ENCODE measurements around the gene PHF10.
"Not testable (repeated sequence)": the region's sequence is repeated elsewhere in the genome, so short reads cannot be mapped to it uniquely, and the experiment has no call there.

Gene PHF10

GRCh38 chr6:169722362-169723199, 1.7 kb downstream of the PHF10 start:
- DNase-seq = no peak

GRCh38 chr6:169720207-169720855, 4.0 kb downstream of the PHF10 start:
- no peak for DNase-seq

GRCh38 chr6:169719117-169719516, 5.2 kb downstream of the PHF10 start:
- no peak for DNase-seq

DNA sequence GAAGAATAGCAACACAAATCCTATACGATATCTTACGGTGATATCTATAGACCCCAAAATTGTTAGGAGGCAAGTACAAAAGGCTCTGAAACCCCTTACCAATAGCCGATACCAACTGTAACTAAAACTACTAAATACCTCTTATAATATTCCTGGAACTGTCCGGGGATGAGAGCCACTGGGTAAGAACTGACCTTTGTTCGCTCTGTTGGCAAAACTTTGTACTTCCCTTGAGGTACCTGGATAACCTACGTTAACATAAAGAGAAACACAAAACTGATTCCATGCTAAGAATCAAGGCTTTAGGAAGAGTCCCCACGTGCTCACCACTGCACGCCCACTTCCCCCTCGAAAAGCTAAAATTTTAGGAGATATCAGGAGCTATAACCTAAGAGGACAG, 9.7 kb downstream of the PHF10 start:
- no peak for DNase-seq

DNA sequence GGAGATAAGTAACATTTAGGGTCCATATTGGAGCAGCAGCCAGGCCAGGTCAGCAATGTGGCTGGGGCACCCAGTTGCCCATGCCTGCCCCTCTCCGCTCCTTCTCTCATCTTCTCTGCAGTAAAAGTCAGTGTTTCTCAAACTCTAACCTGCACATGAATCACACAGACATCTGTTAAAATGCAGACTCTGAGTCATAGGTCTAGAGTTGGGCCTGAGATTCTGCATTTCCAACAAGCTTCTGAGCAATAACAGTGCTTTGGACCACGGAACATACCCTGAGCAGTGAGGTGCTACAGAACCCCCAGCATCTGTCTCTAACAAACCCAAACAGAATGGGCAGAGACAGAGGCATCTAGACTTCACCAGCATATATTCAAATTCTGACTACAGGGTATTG, 10.1 kb downstream of the PHF10 start:
- DNase-seq = no peak

- DNase-seq = no peak
Measured at GRCh38 chr6:169710009-169710408, 14.3 kb downstream of the PHF10 start.

DNA sequence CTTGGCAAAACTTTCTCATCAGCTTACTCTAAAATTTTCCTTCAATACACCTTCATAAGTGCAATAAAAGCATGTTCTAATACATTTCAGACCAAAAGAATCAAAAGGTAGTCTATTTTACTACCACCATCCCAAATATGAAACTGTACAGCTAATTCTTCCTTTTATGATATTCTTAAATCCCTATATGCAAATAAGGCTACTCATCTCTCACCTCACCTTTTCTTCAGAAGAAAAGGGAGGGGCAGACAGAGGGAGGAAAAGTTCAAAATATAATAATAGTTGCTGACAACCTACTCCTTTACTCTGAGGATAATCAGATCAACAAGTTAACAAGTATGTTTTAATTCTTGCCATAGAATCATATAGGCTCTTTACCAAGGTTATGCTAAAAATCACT, 15.0 kb downstream of the PHF10 start:
- DNase-seq = no peak

DNA sequence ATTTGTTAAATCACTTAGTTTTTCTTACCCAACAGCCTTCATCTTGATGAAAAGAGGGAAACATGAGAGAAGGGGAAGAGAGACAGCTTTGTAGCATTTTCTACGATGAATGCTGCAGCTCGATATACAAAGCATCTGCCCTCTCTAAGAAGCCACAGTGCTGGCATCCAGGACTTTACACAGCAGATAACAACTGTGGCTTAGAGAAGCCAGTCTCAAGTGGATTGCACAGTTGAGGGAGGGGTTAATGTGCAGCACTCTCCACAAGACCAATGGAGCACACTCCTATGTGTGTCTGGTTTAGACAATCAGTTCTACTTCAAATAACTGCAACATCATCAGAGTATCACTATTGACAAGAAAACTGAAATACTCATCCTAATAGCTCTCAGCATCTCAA, 16.5 kb downstream of the PHF10 start:
- no peak for DNase-seq

GRCh38 chr6:169702840-169703246, 21.5 kb downstream of the PHF10 start:
- no peak for DNase-seq

DNA sequence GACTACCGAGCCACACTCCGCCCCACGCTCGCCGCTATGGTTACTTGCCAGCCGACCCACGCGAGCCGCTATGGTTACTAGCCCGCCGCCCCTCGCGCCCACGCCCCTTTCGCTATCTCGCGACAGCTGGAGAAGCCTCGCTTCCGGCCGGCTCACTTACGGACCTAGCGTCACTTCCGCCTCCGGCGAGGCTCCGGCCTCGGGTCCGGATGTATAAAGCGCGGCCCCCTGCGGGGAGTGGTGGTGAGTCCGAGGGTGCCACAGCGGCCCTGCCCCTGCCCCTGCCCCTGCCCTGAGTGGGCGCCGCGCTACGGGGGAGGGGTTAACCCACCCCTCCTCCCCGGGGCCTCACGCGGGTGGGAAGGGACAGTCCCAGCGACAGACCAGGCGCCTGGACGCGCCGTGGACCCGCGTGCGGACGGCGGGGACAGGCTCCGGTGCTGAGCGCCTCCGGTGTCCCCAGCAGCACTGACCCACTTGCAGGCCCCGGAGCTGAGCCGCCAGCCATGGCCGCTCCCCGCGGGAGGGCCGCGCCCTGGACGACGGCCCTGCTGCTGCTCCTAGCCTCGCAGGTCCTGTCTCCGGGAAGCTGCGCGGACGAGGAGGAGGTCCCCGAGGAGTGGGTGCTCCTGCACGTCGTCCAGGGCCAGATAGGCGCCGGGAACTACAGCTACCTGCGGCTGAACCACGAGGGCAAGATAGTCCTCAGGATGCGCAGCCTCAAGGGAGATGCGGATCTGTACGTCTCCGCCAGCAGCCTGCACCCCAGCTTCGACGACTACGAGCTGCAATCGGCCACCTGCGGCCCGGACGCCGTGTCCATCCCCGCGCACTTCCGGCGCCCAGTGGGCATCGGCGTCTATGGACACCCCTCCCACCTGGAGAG, 22.1 kb downstream of the PHF10 start, which contains the start of the genes C6orf120 and WDR27:
Gene C6orf120 (plus strand): TSS at position 173 of the 886 bp plus-strand sequence. CDS start 334 bp downstream, at position 507.
Gene WDR27 (minus strand): TSS at position 76 of the 886 bp plus-strand sequence. CDS start 13,024 bp downstream, outside the sequence.
- DNase-seq = peak; percentile 67

GRCh38 chr6:169701311-169701953, 22.9 kb downstream of the PHF10 start:
- no peak for DNase-seq

- DNase-seq = no peak
Measured at GRCh38 chr6:169700296-169700695, 24.0 kb downstream of the PHF10 start.

DNA sequence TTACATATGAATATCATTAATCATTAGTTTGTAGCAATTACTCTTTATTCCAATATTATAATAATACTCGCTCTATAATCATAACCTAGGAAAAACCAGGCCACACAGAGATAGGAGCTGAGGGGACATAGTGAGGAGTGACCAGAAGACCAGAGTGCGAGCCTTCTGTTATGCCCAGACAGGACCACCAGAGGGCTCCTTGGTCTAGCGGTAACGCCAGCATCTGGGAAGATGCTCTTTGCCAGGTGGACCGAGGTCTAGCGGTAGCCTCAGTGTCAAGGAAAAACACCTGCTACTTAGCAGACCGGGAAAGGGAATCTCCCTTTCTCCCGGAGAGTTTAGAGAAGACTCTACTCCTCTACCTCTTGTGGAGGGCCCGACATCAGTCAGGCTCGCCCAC, 27.2 kb downstream of the PHF10 start:
- not testable (repeated sequence) for DNase-seq

- no peak for DNase-seq
Measured at GRCh38 chr6:169695131-169695530, 29.2 kb downstream of the PHF10 start.

DNA sequence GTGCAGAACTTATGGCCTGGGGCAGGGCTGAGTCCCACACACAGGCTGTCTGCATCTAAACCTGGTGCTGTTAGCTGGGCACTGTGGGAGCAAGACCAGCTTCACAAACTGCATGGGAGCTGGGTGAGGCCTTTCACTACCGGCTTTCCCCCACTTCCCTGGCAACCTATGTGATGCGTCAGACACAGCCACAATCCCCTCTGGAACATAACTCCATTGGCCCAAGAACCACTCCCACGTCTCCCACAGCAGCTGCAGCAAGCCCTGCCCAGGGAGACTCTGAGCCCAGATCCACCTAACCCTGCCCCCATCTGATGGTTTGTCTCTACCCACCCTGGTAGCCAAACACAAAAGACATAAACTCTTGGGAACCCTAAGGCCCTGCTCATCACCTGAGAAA, 31.8 kb downstream of the PHF10 start:
- no peak for DNase-seq

DNA sequence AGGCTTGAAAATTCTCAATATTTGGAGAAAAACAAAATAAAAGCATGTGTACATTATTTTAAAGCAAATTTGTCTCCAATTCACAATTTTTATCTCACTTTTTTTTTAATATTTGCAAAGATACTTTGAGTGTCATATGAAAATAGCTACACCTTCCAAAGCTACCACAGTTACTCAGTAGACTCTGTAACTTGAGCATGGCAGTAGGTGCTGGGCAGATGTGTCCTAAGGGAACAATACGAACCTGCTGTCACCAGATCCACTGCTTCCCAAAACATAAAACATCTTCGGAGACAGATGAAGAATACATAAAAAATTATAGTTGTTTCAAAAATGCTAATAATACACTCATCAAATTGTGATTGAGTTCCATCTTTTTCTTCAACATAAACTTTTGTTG, 33.0 kb downstream of the PHF10 start:
- no peak for DNase-seq

DNA sequence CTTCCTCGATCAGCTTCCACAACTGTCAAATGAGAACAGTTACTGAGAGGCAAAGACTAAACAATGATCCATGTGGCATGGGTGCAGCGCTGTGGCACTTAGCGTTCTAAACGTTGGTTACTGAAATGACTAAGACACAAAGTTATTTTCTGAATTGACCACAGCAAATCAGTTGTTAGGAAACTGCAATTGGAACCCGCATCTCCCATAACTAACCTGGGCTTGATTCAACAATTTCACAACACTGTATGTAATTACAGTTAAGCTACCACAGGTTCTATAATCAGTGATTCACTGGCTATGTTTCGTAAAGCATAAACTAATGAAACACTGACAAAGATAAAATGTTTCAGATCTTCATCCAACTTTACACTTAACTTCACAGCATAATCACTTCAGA, 35.0 kb downstream of the PHF10 start:
- DNase-seq = no peak

GRCh38 chr6:169685860-169686259, 38.4 kb downstream of the PHF10 start:
- DNase-seq = no peak

GRCh38 chr6:169684056-169684455, 40.2 kb downstream of the PHF10 start:
- no peak for DNase-seq

- DNase-seq = no peak
Measured at GRCh38 chr6:169678342-169678741, 46.0 kb downstream of the PHF10 start.

GRCh38 chr6:169677096-169677495, 47.2 kb downstream of the PHF10 start:
- DNase-seq = no peak

GRCh38 chr6:169675011-169675410, 49.3 kb downstream of the PHF10 start:
- DNase-seq = no peak

- no peak for DNase-seq
Measured at GRCh38 chr6:169671563-169671962, 52.7 kb downstream of the PHF10 start.

Measured in NCI-H187 treated with DMSO at 0.1 percent for 48 hours (cell line).